Measurements from ENCODE around the gene SPAG16.

GRCh38 chr2:213315168-213315876 is 31.1 kb downstream of the SPAG16 start:
- TF ChIP-seq CTCF (IDR thresholded peaks at IDR 0.05; ENCODE audit: insufficient read depth, low read length) (no peak), REST (IDR thresholded peaks at IDR 0.05; ENCODE audit: insufficient replicate concordance, low read depth) (no peak), POLR2AphosphoS5 (IDR thresholded peaks at IDR 0.05; ENCODE audit: low read depth) (no peak), GABPA (IDR thresholded peaks at IDR 0.05; ENCODE audit: low read depth) (no peak)

All from HL-60 (cell line).